H1 (cell line): ENCODE data around the gene TSHZ2. TPM values are rescaled to one million over a fixed set of nuclear protein-coding genes. Genes with fewer than 3 reads are reported as not detected.

ENCODE experiments used
- HDAC6 ChIP-seq: IDR thresholded peaks from one replicate; pipeline ENCODE4 v1.7.1; 2012; ENCODE audit warnings: low read depth, mild to moderate bottlenecking, inconsistent platforms, low read length, moderate library complexity
- NRF1 ChIP-seq: IDR thresholded peaks from 2 replicates; pipeline ENCODE4 v1.6.1; 2011; ENCODE audit warnings: mild to moderate bottlenecking, low read depth, low read length, improper control_type of control experiment
- RXRA ChIP-seq: IDR thresholded peaks from 2 replicates; pipeline ENCODE4 v1.6.1; 2011; ENCODE audit warnings: low read depth, mild to moderate bottlenecking, low read length, moderate library complexity; ENCODE audit not compliant: insufficient read depth
- polyA plus RNA-seq, 7 experiments: library from polyadenylated mRNA; depleted of rRNA in 3 of 7; stranded (reverse) in 5 of 7; unstranded in 2 of 7; fragments of >200 nt in 5 of 7; fragments of 200-250 nt in 2 of 7; gene quantifications; 1 replicate in 5 of 7; 2 replicates in 1 of 7; 4 replicates in 1 of 7; pipeline versions ENCODE4 v1.2.1 to v1.2.3, GENCODE V29; 2011 to 2013; ENCODE audit warnings: missing spikeins in 2 of 7, mixed read lengths in 2 of 7
- total RNA-seq: library from RNA; stranded (reverse); fragmentation: NEBNext Ultra II Directional; extraction: Animal tissue kit (Norgen Biotek cat#: 25700); gene quantifications from 2 replicates; pipeline ENCODE4 v1.2.1, GENCODE V29; 2021
- TF ChIP-seq, protein P1 (sequence below): fragments of 300-600 bp; sonication (generic); IDR thresholded peaks from 2 replicates; pipeline ENCODE4 v1.7.1; 2012; ENCODE audit warnings: low read length, moderate library complexity, mild to moderate bottlenecking, inconsistent platforms; ENCODE audit not compliant: insufficient replicate concordance
- TF ChIP-seq, protein P2 (sequence below): IDR thresholded peaks from 2 replicates; pipeline ENCODE4 v1.6.1; 2011; ENCODE audit warnings: low read length, improper control_type of control experiment
- TF ChIP-seq, protein P3 (sequence below): IDR thresholded peaks from 2 replicates; pipeline ENCODE4 v1.6.1; 2012; ENCODE audit warnings: inconsistent platforms

TSHZ2 gene
- total and polyA plus RNA-seq, 2 of the 8 experiments (the other 6 are each of a cell fraction or from before 2014, with no cell fraction given), result 0.14 to 0.30 TPM

DNA sequence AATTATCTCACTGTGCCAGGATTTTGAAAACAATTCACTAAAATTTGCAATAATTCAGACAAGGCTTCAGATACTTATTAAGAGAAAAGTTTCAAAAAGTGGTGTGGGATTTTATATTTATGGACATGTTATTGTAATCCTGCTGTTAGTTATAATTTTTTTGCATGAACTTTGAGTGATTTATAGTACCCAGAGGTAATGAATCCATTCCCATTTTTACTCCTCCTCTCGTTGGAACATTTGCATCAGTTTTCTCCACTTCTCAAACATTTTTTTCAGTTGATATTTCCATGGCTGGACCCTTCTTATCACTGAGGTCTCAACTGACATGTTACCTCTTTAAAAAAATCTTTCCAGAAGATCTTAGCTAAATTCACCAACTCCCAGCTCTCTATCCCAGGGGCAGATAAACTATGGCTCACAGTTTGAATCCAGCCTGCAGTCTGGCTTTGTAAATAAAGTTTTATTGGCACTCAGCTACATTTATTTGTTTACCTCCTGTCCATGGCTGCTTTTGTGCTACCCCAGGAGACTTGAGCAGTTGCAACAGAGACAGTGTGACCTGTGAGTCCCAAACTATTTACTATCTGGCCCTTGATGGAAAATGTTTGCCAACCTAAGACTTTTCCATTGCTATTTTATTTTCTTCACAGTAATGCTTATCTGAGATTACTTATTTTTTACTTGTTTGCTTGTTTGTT is 83.4 kb downstream of the TSHZ2 start (continued):
- TF ChIP-seq, protein P1, sequence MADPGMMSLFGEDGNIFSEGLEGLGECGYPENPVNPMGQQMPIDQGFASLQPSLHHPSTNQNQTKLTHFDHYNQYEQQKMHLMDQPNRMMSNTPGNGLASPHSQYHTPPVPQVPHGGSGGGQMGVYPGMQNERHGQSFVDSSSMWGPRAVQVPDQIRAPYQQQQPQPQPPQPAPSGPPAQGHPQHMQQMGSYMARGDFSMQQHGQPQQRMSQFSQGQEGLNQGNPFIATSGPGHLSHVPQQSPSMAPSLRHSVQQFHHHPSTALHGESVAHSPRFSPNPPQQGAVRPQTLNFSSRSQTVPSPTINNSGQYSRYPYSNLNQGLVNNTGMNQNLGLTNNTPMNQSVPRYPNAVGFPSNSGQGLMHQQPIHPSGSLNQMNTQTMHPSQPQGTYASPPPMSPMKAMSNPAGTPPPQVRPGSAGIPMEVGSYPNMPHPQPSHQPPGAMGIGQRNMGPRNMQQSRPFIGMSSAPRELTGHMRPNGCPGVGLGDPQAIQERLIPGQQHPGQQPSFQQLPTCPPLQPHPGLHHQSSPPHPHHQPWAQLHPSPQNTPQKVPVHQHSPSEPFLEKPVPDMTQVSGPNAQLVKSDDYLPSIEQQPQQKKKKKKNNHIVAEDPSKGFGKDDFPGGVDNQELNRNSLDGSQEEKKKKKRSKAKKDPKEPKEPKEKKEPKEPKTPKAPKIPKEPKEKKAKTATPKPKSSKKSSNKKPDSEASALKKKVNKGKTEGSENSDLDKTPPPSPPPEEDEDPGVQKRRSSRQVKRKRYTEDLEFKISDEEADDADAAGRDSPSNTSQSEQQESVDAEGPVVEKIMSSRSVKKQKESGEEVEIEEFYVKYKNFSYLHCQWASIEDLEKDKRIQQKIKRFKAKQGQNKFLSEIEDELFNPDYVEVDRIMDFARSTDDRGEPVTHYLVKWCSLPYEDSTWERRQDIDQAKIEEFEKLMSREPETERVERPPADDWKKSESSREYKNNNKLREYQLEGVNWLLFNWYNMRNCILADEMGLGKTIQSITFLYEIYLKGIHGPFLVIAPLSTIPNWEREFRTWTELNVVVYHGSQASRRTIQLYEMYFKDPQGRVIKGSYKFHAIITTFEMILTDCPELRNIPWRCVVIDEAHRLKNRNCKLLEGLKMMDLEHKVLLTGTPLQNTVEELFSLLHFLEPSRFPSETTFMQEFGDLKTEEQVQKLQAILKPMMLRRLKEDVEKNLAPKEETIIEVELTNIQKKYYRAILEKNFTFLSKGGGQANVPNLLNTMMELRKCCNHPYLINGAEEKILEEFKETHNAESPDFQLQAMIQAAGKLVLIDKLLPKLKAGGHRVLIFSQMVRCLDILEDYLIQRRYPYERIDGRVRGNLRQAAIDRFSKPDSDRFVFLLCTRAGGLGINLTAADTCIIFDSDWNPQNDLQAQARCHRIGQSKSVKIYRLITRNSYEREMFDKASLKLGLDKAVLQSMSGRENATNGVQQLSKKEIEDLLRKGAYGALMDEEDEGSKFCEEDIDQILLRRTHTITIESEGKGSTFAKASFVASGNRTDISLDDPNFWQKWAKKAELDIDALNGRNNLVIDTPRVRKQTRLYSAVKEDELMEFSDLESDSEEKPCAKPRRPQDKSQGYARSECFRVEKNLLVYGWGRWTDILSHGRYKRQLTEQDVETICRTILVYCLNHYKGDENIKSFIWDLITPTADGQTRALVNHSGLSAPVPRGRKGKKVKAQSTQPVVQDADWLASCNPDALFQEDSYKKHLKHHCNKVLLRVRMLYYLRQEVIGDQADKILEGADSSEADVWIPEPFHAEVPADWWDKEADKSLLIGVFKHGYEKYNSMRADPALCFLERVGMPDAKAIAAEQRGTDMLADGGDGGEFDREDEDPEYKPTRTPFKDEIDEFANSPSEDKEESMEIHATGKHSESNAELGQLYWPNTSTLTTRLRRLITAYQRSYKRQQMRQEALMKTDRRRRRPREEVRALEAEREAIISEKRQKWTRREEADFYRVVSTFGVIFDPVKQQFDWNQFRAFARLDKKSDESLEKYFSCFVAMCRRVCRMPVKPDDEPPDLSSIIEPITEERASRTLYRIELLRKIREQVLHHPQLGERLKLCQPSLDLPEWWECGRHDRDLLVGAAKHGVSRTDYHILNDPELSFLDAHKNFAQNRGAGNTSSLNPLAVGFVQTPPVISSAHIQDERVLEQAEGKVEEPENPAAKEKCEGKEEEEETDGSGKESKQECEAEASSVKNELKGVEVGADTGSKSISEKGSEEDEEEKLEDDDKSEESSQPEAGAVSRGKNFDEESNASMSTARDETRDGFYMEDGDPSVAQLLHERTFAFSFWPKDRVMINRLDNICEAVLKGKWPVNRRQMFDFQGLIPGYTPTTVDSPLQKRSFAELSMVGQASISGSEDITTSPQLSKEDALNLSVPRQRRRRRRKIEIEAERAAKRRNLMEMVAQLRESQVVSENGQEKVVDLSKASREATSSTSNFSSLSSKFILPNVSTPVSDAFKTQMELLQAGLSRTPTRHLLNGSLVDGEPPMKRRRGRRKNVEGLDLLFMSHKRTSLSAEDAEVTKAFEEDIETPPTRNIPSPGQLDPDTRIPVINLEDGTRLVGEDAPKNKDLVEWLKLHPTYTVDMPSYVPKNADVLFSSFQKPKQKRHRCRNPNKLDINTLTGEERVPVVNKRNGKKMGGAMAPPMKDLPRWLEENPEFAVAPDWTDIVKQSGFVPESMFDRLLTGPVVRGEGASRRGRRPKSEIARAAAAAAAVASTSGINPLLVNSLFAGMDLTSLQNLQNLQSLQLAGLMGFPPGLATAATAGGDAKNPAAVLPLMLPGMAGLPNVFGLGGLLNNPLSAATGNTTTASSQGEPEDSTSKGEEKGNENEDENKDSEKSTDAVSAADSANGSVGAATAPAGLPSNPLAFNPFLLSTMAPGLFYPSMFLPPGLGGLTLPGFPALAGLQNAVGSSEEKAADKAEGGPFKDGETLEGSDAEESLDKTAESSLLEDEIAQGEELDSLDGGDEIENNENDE, result no peak
- TF ChIP-seq, protein P2, sequence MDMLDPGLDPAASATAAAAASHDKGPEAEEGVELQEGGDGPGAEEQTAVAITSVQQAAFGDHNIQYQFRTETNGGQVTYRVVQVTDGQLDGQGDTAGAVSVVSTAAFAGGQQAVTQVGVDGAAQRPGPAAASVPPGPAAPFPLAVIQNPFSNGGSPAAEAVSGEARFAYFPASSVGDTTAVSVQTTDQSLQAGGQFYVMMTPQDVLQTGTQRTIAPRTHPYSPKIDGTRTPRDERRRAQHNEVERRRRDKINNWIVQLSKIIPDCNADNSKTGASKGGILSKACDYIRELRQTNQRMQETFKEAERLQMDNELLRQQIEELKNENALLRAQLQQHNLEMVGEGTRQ, result no peak
- no peak for TF ChIP-seq RXRA
- TF ChIP-seq, protein P3, sequence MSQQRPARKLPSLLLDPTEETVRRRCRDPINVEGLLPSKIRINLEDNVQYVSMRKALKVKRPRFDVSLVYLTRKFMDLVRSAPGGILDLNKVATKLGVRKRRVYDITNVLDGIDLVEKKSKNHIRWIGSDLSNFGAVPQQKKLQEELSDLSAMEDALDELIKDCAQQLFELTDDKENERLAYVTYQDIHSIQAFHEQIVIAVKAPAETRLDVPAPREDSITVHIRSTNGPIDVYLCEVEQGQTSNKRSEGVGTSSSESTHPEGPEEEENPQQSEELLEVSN, result no peak
- TF ChIP-seq NRF1, result no peak
- no peak for TF ChIP-seq HDAC6
- TF ChIP-seq, all 59 proteins: peak for 0
